ENCODE results near the gene FIGNL2. TPM values are rescaled to one million over a fixed set of nuclear protein-coding genes. Genes with fewer than 3 reads are reported as not detected.

Gene FIGNL2
- total RNA-seq, 1 donor from 2014 or later, result 39.7 TPM

DNA sequence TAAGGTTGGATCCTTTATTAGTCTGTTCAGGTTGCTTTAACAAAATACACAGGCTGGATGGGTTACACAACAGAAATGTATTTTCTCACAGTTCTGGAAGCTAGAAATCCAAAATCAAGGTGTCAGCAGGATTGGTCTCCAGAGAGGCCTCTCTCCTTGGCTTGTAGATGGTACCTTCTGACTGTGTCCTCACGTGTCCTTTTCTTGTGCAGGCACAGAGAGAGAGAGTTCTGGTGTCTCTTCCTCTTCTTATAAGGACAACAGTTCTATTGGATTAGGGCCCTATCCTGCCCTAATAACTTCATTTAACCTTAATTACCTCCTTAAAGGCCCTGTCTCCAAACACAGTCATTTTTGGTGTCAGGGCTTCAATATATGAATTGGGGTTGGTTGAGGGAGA lies 34.8 kb upstream of the FIGNL2 start:
- H3K27me3 Mint-ChIP-seq (ENCODE audit: low read depth), result peaks cover 3% of the 10 kb centered on the region
- H3K9me3 Mint-ChIP-seq, result no peaks in the 10 kb centered on the region
- no peak overlapping the region for H3K4me3 Mint-ChIP-seq
- DNase-seq (ENCODE audit: low read depth, low spot score), result no peak
- peaks cover 13% of the 10 kb centered on the region for H3K4me1 Mint-ChIP-seq
- no peak overlapping the region for H3K27ac Mint-ChIP-seq (ENCODE audit: unreplicated experiment)
- no peaks in the 10 kb centered on the region for H3K36me3 Mint-ChIP-seq (ENCODE audit: low read depth)
- TF ChIP-seq, protein P1, sequence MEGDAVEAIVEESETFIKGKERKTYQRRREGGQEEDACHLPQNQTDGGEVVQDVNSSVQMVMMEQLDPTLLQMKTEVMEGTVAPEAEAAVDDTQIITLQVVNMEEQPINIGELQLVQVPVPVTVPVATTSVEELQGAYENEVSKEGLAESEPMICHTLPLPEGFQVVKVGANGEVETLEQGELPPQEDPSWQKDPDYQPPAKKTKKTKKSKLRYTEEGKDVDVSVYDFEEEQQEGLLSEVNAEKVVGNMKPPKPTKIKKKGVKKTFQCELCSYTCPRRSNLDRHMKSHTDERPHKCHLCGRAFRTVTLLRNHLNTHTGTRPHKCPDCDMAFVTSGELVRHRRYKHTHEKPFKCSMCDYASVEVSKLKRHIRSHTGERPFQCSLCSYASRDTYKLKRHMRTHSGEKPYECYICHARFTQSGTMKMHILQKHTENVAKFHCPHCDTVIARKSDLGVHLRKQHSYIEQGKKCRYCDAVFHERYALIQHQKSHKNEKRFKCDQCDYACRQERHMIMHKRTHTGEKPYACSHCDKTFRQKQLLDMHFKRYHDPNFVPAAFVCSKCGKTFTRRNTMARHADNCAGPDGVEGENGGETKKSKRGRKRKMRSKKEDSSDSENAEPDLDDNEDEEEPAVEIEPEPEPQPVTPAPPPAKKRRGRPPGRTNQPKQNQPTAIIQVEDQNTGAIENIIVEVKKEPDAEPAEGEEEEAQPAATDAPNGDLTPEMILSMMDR (conservative IDR thresholded peaks at IDR 0.05), result no peak

DNA sequence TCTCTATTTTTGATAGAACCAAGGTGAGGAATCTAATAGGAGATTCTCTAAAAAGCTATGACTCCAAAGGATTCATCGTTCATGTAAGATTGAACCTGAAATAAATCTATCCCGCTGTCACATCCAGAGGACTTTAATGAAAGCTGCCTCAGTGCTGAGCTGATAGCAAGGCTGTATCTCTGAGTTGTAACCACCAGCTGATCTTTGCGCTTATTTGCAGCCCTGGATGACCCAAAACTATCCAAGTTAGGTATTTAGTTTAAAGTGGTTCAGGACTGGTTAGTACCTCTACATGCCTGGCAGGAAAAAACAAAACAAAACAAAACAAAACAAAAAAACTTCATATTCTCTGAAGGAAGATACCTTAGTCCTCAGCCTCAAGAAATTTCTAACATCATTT lies 30.6 kb upstream of the FIGNL2 start:
- Mint-ChIP-seq H3K27me3 (ENCODE audit: low read depth) (no peaks in the 10 kb centered on the region), H3K27ac (ENCODE audit: unreplicated experiment) (no peak overlapping the region), H3K9me3 (no peaks in the 10 kb centered on the region), H3K4me3 (no peak overlapping the region), H3K36me3 (ENCODE audit: low read depth) (no peaks in the 10 kb centered on the region), H3K4me1 (peaks cover 7% of the 10 kb centered on the region)
- no peak for DNase-seq (ENCODE audit: low read depth, low spot score)
- TF ChIP-seq, protein P1 (conservative IDR thresholded peaks at IDR 0.05), result no peak

DNA sequence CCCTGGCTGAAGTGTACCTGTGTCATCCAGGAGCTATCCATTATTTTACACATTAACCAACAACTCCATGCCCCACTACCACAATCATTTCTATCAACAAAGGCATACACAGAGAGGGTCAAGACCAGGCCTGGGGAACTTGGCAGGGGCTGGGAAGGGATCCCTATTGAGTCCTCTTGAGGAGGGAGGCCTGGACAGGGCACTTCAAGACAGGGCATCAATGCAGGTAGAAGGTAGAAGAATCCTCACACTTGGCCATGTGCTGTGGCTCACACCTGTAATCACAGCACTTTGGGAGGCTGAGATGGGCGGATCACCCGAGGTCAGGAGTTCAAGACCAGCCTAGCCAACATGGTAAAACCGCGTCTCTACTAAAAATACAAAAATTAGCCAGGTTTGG lies 26.0 kb upstream of the FIGNL2 start:
- no peaks in the 10 kb centered on the region for H3K36me3 Mint-ChIP-seq (ENCODE audit: low read depth)
- H3K4me1 Mint-ChIP-seq, result peaks cover 42% of the 10 kb centered on the region
- H3K9me3 Mint-ChIP-seq, result no peaks in the 10 kb centered on the region
- no peak overlapping the region for H3K4me3 Mint-ChIP-seq
- no peak overlapping the region for H3K27ac Mint-ChIP-seq (ENCODE audit: unreplicated experiment)
- H3K27me3 Mint-ChIP-seq (ENCODE audit: low read depth), result peaks cover 8% of the 10 kb centered on the region
- TF ChIP-seq, protein P1 (conservative IDR thresholded peaks at IDR 0.05), result no peak
- no peak for DNase-seq (ENCODE audit: low read depth, low spot score)

DNA sequence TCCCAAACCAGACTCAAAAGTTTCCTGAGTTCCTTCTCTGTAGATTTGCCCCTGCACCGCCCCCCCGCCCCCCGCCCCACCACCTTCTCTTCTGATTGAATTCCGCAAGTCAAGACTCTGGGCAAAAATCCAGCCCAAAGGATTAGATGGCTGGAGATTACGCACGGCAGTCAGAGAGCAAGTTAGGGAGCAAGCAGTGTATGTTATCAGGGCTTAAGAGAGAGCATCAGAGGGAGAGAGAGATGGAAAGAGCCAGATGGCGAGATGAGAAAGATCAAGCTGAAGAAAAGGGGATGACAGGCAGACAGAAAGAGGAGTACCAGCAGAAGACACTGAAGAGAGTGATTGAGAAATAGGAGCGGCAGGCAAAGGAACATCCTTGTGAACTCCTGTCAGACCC lies 25.5 kb upstream of the FIGNL2 start:
- H3K36me3 Mint-ChIP-seq (ENCODE audit: low read depth), result no peaks in the 10 kb centered on the region
- TF ChIP-seq, protein P1 (conservative IDR thresholded peaks at IDR 0.05), result no peak
- H3K4me3 Mint-ChIP-seq, result no peak overlapping the region
- H3K9me3 Mint-ChIP-seq, result no peaks in the 10 kb centered on the region
- peaks cover 43% of the 10 kb centered on the region for H3K4me1 Mint-ChIP-seq
- no peak for DNase-seq (ENCODE audit: low read depth, low spot score)
- H3K27ac Mint-ChIP-seq (ENCODE audit: unreplicated experiment), result no peak overlapping the region
- H3K27me3 Mint-ChIP-seq (ENCODE audit: low read depth), result peaks cover 8% of the 10 kb centered on the region

DNA sequence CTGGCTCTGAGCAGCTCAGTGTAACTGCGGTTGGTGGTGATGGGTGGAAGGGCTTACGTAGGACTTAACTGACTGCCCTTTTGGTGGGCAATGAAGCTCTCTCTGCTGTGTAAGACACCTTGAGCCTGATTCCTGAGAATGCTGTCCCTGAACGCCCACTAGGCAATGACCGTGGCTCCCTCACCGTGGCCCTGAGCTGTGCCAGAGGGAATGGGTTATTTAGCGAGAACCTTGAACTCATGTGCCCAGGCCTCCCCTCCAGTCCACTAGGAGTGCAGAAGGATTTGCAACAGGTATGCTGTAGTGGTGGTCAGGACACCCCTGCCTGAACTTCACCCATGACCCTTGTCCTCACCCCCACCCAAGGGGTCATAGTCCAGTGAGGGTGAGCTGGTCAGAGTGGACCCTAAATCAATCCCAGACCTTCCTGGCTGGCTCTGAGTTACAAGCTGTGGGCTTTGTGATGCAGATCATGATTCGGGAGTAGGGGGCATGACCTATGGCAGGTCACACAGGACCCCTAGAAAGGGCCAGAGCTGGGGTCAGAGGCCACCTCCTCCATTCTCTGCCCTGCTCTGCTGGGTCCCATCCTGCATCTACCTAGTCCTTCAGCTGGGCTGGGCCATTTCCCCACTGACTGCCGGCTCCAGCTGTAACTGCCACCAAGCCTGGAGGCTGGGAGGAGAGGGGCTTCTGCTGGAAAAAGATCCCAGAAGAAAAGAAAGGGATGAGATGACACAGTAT lies 24.9 kb upstream of the FIGNL2 start:
- Mint-ChIP-seq H3K9me3 (no peaks in the 10 kb centered on the region), H3K36me3 (ENCODE audit: low read depth) (no peaks in the 10 kb centered on the region), H3K27ac (ENCODE audit: unreplicated experiment) (no peak overlapping the region), H3K4me1 (peaks cover 48% of the 10 kb centered on the region), H3K27me3 (ENCODE audit: low read depth) (peaks cover 13% of the 10 kb centered on the region), H3K4me3 (no peak overlapping the region)
- TF ChIP-seq, protein P1 (conservative IDR thresholded peaks at IDR 0.05), result no peak
- no peak for DNase-seq (ENCODE audit: low read depth, low spot score)

Data from neural crest cell (in vitro differentiated cells).